Activated T-helper 1 cell treated with anti-CD3 and anti-CD28 coated beads, Interleukin-12 subunit alpha, Interleukin-12 subunit beta, Interleukin-2, Interleukin-4 antibody, amounts not matched to agents 30 ng/mL and 10 ng/mL and 1 ng/mL, durations not matched to agents 14 hours and 24 hours and 36 hours (primary cell): ENCODE measurements around the gene HAP1. TPM values are rescaled to one million over a fixed set of nuclear protein-coding genes. Genes with fewer than 3 reads are reported as not detected.

Experiments
- DNase-seq: peaks from one replicate; pipeline ENCODE4 v3.0.0; 2021; ENCODE audit warnings: low spot score
- H3K27ac Mint-ChIP-seq: one replicate; pipeline ENCODE4 v1.8.0; 2021; ENCODE audit warnings: mild to moderate bottlenecking, mixed read lengths
- H3K27me3 Mint-ChIP-seq: one replicate; pipeline ENCODE4 v1.8.0; 2022; ENCODE audit warnings: mild to moderate bottlenecking, moderate library complexity, mixed read lengths; ENCODE audit not compliant: insufficient read depth
- H3K36me3 Mint-ChIP-seq: one replicate; pipeline ENCODE4 v1.8.0; 2021; ENCODE audit warnings: low read depth, mixed read lengths
- H3K4me1 Mint-ChIP-seq: one replicate; pipeline ENCODE4 v1.8.0; 2021; ENCODE audit warnings: low read depth, mixed read lengths
- H3K4me3 Mint-ChIP-seq: one replicate; pipeline ENCODE4 v1.8.0; 2021; ENCODE audit warnings: mild to moderate bottlenecking, moderate library complexity, mixed read lengths
- H3K9me3 Mint-ChIP-seq: one replicate; pipeline ENCODE4 v1.8.0; 2021; ENCODE audit warnings: mixed read lengths
- intact Hi-C: fragments of 100-400 bp; cut with micrococcal nuclease; formaldehyde crosslinking; loops from one replicate; pipeline ENCODE4 v1.15.1; 2024
- total RNA-seq: library from RNA; stranded (reverse); gene quantifications from 2 replicates; pipeline ENCODE4 v1.2.3, GENCODE V29; 2022

HAP1 gene
- total RNA-seq, 1 donor from 2014 or later: not detected

GRCh38 chr17:41750862-41751261 is 16.4 kb upstream of the HAP1 start:
- H3K4me3 Mint-ChIP-seq: no peak overlapping the region
- H3K27me3 Mint-ChIP-seq: peaks cover 12% of the 10 kb centered on the region
- no peaks in the 10 kb centered on the region for H3K4me1 Mint-ChIP-seq
- no peak for DNase-seq
- no peak overlapping the region for H3K27ac Mint-ChIP-seq
- intact Hi-C loops: no loop called here
- H3K36me3 Mint-ChIP-seq: no peaks in the 10 kb centered on the region
- no peaks in the 10 kb centered on the region for H3K9me3 Mint-ChIP-seq

- H3K36me3 Mint-ChIP-seq: no peaks in the 10 kb centered on the region
- H3K27ac Mint-ChIP-seq: no peak overlapping the region
- intact Hi-C loops: no loop called here
- no peaks in the 10 kb centered on the region for H3K4me1 Mint-ChIP-seq
- no peak for DNase-seq
- H3K4me3 Mint-ChIP-seq: no peak overlapping the region
- H3K27me3 Mint-ChIP-seq: peaks cover 12% of the 10 kb centered on the region
- H3K9me3 Mint-ChIP-seq: no peaks in the 10 kb centered on the region
Observed at GRCh38 chr17:41748275-41748674, 13.8 kb upstream of the HAP1 start.

- intact Hi-C loops: no loop called here
- H3K27ac Mint-ChIP-seq: no peak overlapping the region
- no peak overlapping the region for H3K4me3 Mint-ChIP-seq
- peaks cover 5% of the 10 kb centered on the region for H3K4me1 Mint-ChIP-seq
- peaks cover 16% of the 10 kb centered on the region for H3K27me3 Mint-ChIP-seq
- H3K9me3 Mint-ChIP-seq: no peaks in the 10 kb centered on the region
- DNase-seq: no peak
- H3K36me3 Mint-ChIP-seq: no peaks in the 10 kb centered on the region
Observed at GRCh38 chr17:41741709-41742108, 7.3 kb upstream of the HAP1 start.

- H3K27ac Mint-ChIP-seq: no peak overlapping the region
- H3K27me3 Mint-ChIP-seq: peaks cover 22% of the 10 kb centered on the region
- intact Hi-C loops: no loop called here
- DNase-seq: no peak
- peaks cover 5% of the 10 kb centered on the region for H3K4me1 Mint-ChIP-seq
- no peaks in the 10 kb centered on the region for H3K9me3 Mint-ChIP-seq
- no peak overlapping the region for H3K4me3 Mint-ChIP-seq
- H3K36me3 Mint-ChIP-seq: no peaks in the 10 kb centered on the region
Observed at GRCh38 chr17:41740506-41740905, 6.1 kb upstream of the HAP1 start.

- no peak for DNase-seq
- Mint-ChIP-seq H3K4me3 (no peak overlapping the region), H3K36me3 (no peaks in the 10 kb centered on the region), H3K4me1 (peaks cover 5% of the 10 kb centered on the region), H3K27ac (no peak overlapping the region), H3K27me3 (peaks cover 28% of the 10 kb centered on the region), H3K9me3 (no peaks in the 10 kb centered on the region)
- intact Hi-C loops: loop anchor here (2.0 to 5.0 kb wide), 2 partner anchors 53 to 227 kb away; partner anchors contain the start of genes CNP and EIF1
Observed at GRCh38 chr17:41739661-41740352, 5.4 kb upstream of the HAP1 start.

- no peak for DNase-seq
- no peak overlapping the region for H3K4me3 Mint-ChIP-seq
- intact Hi-C loops: loop anchor here (1.0 to 5.0 kb wide), 7 partner anchors 48 to 287 kb away; partner anchors contain the start of genes CNP, EIF1, JUP and KLHL11
- H3K9me3 Mint-ChIP-seq: no peaks in the 10 kb centered on the region
- H3K4me1 Mint-ChIP-seq: peaks cover 5% of the 10 kb centered on the region
- H3K27ac Mint-ChIP-seq: no peak overlapping the region
- H3K27me3 Mint-ChIP-seq: peaks cover 30% of the 10 kb centered on the region
- H3K36me3 Mint-ChIP-seq: no peaks in the 10 kb centered on the region
Observed at GRCh38 chr17:41738801-41739112, 4.3 kb upstream of the HAP1 start.

GRCh38 chr17:41738077-41738800 is 3.8 kb upstream of the HAP1 start:
- DNase-seq: peak; percentile 76
- Mint-ChIP-seq H3K27ac (no peak overlapping the region), H3K27me3 (peaks cover 34% of the 10 kb centered on the region), H3K9me3 (no peaks in the 10 kb centered on the region), H3K36me3 (no peaks in the 10 kb centered on the region), H3K4me3 (no peak overlapping the region), H3K4me1 (peaks cover 5% of the 10 kb centered on the region)
- intact Hi-C loops: loop anchor here (1.0 to 5.0 kb wide), 7 partner anchors 48 to 287 kb away; partner anchors contain the start of genes CNP, EIF1, JUP and KLHL11

- intact Hi-C loops: loop anchor here (1.0 to 5.0 kb wide), 7 partner anchors 49 to 288 kb away; partner anchors contain the start of genes CNP, EIF1, JUP and KLHL11
- Mint-ChIP-seq H3K4me3 (no peak overlapping the region), H3K36me3 (no peaks in the 10 kb centered on the region), H3K27me3 (peaks cover 38% of the 10 kb centered on the region), H3K4me1 (peaks cover 5% of the 10 kb centered on the region), H3K9me3 (no peaks in the 10 kb centered on the region), H3K27ac (no peak overlapping the region)
- DNase-seq: no peak
Observed at GRCh38 chr17:41737680-41738023, 3.2 kb upstream of the HAP1 start.

GRCh38 chr17:41736983-41737679 is 2.7 kb upstream of the HAP1 start:
- H3K27me3 Mint-ChIP-seq: peaks cover 42% of the 10 kb centered on the region
- no peak for DNase-seq
- H3K4me3 Mint-ChIP-seq: no peak overlapping the region
- peaks cover 5% of the 10 kb centered on the region for H3K4me1 Mint-ChIP-seq
- H3K9me3 Mint-ChIP-seq: no peaks in the 10 kb centered on the region
- no peaks in the 10 kb centered on the region for H3K36me3 Mint-ChIP-seq
- H3K27ac Mint-ChIP-seq: no peak overlapping the region
- intact Hi-C loops: loop anchor here (5.0 kb wide), 1 partner anchor 50 kb away; the partner anchor contains the start of gene EIF1

- intact Hi-C loops: loop anchor here (5.0 kb wide), 1 partner anchor 48 kb away; the partner anchor contains the start of gene EIF1
- Mint-ChIP-seq H3K9me3 (no peaks in the 10 kb centered on the region), H3K27me3 (peaks cover 51% of the 10 kb centered on the region), H3K4me1 (peaks cover 5% of the 10 kb centered on the region), H3K27ac (no peak overlapping the region), H3K36me3 (no peaks in the 10 kb centered on the region), H3K4me3 (no peak overlapping the region)
- DNase-seq: no peak
Observed at GRCh38 chr17:41735744-41736143, 1.3 kb upstream of the HAP1 start.

- Mint-ChIP-seq H3K4me3 (peak overlapping the region; percentile 26), H3K36me3 (no peaks in the 10 kb centered on the region), H3K27ac (peak overlapping the region; percentile 29), H3K4me1 (peaks cover 5% of the 10 kb centered on the region), H3K27me3 (peaks cover 56% of the 10 kb centered on the region), H3K9me3 (no peaks in the 10 kb centered on the region)
- intact Hi-C loops: loop anchor here (5.0 kb wide), 1 partner anchor 48 kb away; the partner anchor contains the start of gene EIF1
- no peak for DNase-seq
Observed at GRCh38 chr17:41734949-41735313, 488 bp upstream of the HAP1 start.

- no peaks in the 10 kb centered on the region for H3K9me3 Mint-ChIP-seq
- no peak overlapping the region for H3K4me3 Mint-ChIP-seq
- H3K27ac Mint-ChIP-seq: no peak overlapping the region
- no peak for DNase-seq
- intact Hi-C loops: no loop called here
- peaks cover 5% of the 10 kb centered on the region for H3K4me1 Mint-ChIP-seq
- H3K27me3 Mint-ChIP-seq: peaks cover 56% of the 10 kb centered on the region
- no peaks in the 10 kb centered on the region for H3K36me3 Mint-ChIP-seq
Observed at GRCh38 chr17:41733348-41734138, 900 bp downstream of the HAP1 start.
